Measurements from ENCODE around the gene SYT6.

DNA sequence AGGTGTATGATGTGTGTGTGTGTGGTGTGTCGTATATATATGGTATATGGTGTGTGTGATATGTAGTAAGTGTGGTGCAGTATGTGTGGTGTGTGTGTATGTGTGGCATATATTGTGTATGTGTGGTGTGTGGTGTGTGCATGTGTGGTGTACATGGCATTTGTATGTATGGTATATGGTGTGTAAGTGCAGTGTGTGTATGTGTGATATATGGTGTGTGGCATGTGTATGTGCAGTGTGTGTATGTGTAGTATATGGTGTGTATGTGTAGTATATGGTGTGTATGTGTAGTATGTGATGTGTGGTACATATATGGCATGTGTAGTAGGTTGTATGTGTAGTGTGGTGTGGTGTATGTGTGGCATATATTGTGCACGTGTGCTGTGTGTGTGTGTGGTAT, 99.5 kb downstream of the SYT6 start:
- no peak for TF ChIP-seq CTCF (IDR thresholded peaks at IDR 0.05)
- TF ChIP-seq, protein P1, sequence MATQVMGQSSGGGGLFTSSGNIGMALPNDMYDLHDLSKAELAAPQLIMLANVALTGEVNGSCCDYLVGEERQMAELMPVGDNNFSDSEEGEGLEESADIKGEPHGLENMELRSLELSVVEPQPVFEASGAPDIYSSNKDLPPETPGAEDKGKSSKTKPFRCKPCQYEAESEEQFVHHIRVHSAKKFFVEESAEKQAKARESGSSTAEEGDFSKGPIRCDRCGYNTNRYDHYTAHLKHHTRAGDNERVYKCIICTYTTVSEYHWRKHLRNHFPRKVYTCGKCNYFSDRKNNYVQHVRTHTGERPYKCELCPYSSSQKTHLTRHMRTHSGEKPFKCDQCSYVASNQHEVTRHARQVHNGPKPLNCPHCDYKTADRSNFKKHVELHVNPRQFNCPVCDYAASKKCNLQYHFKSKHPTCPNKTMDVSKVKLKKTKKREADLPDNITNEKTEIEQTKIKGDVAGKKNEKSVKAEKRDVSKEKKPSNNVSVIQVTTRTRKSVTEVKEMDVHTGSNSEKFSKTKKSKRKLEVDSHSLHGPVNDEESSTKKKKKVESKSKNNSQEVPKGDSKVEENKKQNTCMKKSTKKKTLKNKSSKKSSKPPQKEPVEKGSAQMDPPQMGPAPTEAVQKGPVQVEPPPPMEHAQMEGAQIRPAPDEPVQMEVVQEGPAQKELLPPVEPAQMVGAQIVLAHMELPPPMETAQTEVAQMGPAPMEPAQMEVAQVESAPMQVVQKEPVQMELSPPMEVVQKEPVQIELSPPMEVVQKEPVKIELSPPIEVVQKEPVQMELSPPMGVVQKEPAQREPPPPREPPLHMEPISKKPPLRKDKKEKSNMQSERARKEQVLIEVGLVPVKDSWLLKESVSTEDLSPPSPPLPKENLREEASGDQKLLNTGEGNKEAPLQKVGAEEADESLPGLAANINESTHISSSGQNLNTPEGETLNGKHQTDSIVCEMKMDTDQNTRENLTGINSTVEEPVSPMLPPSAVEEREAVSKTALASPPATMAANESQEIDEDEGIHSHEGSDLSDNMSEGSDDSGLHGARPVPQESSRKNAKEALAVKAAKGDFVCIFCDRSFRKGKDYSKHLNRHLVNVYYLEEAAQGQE (IDR thresholded peaks at IDR 0.05; ENCODE audit: insufficient read depth in 1 of 2, low read depth in 2 of 2, low read length in 1 of 2): no peak

Measured in Panc1 (cell line).